NCI-H2227 treated with DMSO at 0.1 percent for 48 hours (cell line): ENCODE results near the gene CBL.

Experiments
- DNase-seq: peaks from one replicate; lab custom pipeline; 2025; lab: John Stamatoyannopoulos, UW

Gene CBL

GRCh38 chr11:119347940-119348605 lies 141.9 kb downstream of the CBL start:
- DNase-seq, result no peak

- no peak for DNase-seq
Observed at GRCh38 chr11:119350302-119350701, 144.2 kb downstream of the CBL start.

GRCh38 chr11:119351232-119351631 lies 145.1 kb downstream of the CBL start:
- no peak for DNase-seq

- DNase-seq, result no peak
Observed at GRCh38 chr11:119352857-119353260, 146.7 kb downstream of the CBL start.

- DNase-seq, result no peak
Observed at GRCh38 chr11:119355091-119355843, 149.1 kb downstream of the CBL start.

- no peak for DNase-seq
Observed at GRCh38 chr11:119356349-119357031, 150.4 kb downstream of the CBL start.

GRCh38 chr11:119357074-119357473 lies 150.9 kb downstream of the CBL start:
- no peak for DNase-seq
